Middle frontal gyrus (tissue), 1 donor: ENCODE data around the gene HAUS3.

Source experiments
- DNase-seq: peaks from one replicate; pipeline ENCODE4 v3.0.0-alpha.2; 2015; ENCODE audit warnings: low spot score; ENCODE audit errors: extremely low spot score

HAUS3 gene

GRCh38 chr4:2241410-2242353 is at the start of gene HAUS3, which contains the start of gene POLN:
HAUS3 (minus strand) TSS chr4:2242121; CDS start chr4:2240946, 1,175 bp downstream.
POLN (minus strand) TSS chr4:2242121; CDS start chr4:2229231, 12,890 bp downstream.
- peak; percentile 91 for DNase-seq

- no peak for DNase-seq
Measured at GRCh38 chr4:2290974-2291704, 49.2 kb upstream of the HAUS3 start.

GRCh38 chr4:2290488-2290887 is 48.6 kb upstream of the HAUS3 start:
- no peak for DNase-seq

- DNase-seq, result no peak
Measured at GRCh38 chr4:2289955-2290333, 48.0 kb upstream of the HAUS3 start.

- no peak for DNase-seq
Measured at GRCh38 chr4:2289311-2289954, 47.5 kb upstream of the HAUS3 start.

GRCh38 chr4:2288051-2288541 is 46.2 kb upstream of the HAUS3 start:
- DNase-seq, result no peak

GRCh38 chr4:2287594-2287915 is 45.6 kb upstream of the HAUS3 start:
- no peak for DNase-seq

GRCh38 chr4:2286904-2287593 is 45.1 kb upstream of the HAUS3 start:
- DNase-seq, result no peak

- no peak for DNase-seq
Measured at GRCh38 chr4:2285613-2286381, 43.9 kb upstream of the HAUS3 start.

GRCh38 chr4:2284934-2285612 is 43.2 kb upstream of the HAUS3 start:
- DNase-seq, result no peak

GRCh38 chr4:2284161-2284933 is 42.4 kb upstream of the HAUS3 start:
- no peak for DNase-seq

GRCh38 chr4:2283199-2283711 is 41.3 kb upstream of the HAUS3 start:
- no peak for DNase-seq

- DNase-seq, result no peak
Measured at GRCh38 chr4:2281575-2282343, 39.8 kb upstream of the HAUS3 start.

GRCh38 chr4:2280531-2281300 is 38.8 kb upstream of the HAUS3 start:
- DNase-seq, result no peak

- no peak for DNase-seq
Measured at GRCh38 chr4:2277956-2278355, 36.0 kb upstream of the HAUS3 start.

GRCh38 chr4:2276581-2277325 is 34.8 kb upstream of the HAUS3 start:
- DNase-seq, result no peak
